Daoy (cell line): ENCODE measurements around the gene MAK. TPM values are rescaled to one million over a fixed set of nuclear protein-coding genes. Genes with fewer than 3 reads are reported as not detected.
"Not testable (repeated sequence)": the region's sequence is repeated elsewhere in the genome, so short reads cannot be mapped to it uniquely, and the experiment has no call there.

Experiments
- DNase-seq: peaks from one replicate; pipeline ENCODE4 v3.0.0-alpha.2; 2015; ENCODE audit warnings: low read depth
- total RNA-seq: library from RNA; depleted of rRNA; stranded (reverse); fragments of >200 nt; shearing (Covaris generic); gene quantifications from 2 replicates; pipeline ENCODE4 v1.2.3, GENCODE V29; 2014; rRNA removed

The MAK gene
- 0.09 TPM in 1 of 2 replicates, not detected in the other for total RNA-seq

DNA sequence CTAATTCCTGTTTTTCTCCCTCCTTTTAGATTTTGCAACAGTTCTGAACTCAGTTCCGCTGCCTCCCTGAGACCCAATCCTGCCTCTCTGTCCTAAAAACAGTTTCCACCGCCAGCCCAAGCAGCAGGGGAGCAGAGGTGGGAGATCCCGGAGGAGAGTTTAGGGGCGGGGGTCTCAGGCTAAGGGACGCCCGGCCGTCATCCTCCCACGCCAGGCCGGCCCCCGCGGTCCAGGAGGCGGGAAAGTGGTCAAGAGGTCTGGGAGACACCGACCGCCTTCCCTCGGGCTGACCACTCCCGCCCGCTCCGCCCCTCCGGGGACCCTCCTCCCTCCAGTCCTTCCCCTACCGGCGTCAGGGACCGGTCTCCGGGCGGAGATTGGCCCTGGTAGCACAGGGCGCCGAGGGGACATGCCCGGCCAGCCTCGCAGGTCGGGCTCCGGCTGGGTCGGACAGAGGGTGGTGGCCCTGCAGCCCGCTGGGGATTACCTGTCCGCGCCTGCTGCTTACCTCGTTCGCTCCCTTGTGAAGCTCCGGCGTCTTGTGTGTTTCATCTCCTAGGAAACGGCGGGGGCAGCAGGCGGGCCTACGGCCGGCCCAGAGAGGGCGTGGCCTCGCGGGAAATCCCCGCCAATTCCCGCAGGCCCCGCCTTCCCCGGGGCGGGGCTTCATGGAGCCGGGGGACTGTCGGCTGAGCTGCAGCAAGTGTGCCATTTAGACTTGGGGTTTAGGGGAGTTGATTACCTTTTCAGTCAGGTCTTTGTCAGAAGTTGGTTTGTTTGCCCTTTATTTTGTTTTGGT is at the start of gene MAK:
TSS of gene MAK (minus strand) at position 545 of the 799 bp plus-strand sequence. CDS start 7,891 bp downstream, outside the sequence.
- peak; percentile 93 for DNase-seq

DNA sequence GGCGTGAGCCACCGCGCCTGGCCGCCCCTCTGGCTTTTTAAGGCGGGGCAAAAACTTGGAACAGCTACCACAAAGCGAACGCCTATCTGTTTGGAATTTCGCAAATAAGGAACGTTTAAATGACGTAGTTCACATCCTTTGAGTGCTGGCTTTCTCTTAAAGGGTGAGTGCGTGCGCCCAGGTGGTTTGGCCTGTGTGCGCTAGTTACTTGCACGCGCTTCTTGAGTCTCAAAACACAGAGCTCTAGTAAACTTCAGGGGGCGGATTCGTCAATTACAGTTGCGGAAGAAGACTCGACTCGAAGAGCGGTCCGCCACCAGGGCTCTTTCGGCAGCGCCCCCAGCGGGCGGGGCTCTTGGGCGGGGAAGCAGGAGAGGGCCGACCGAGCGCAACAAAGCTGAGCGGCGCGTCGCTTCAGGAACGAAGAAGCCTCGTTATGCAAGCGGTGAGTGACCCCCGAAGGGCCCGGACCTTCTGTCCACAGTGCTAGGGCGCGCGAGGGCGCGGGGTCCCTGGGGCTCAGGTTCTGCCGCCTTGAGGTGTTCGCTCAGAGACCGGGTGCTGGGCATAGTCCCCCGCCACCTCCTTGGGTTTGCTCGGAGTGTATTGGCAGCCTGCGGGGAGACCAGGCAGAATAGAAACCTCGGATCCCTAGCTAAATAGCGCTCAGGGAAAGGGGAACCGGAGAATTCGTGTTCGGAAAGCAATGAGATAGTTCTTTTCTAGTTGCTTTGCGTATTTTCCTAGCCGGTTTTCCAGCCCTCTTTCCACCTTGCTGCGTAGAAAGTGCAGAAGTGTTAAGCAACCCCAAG is 48.6 kb upstream of the MAK start, which contains the start of gene SYCP2L:
TSS of gene SYCP2L (plus strand) at position 362 of the 812 bp plus-strand sequence. CDS start at position 437, 75 bp downstream.
- no peak for DNase-seq

DNA sequence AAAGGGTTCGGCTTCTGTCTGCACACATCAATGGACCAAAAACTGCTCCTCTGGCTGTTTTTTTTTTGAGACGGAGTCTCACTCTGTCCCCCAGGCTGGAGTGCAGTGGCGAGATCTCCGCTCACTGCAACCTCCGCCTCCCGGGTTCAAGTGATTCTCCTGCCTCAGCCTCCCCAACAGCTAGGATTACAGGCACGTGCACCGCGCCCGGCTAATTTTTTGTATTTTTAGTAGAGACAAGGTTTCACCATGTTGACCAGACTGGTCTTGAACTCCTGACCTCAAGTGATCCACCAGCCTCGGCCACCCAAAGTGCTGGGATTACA is 48.0 kb upstream of the MAK start:
- not testable (repeated sequence) for DNase-seq

- DNase-seq = no peak
Observed at GRCh38 chr6:10884245-10884972, 46.1 kb upstream of the MAK start.

DNA sequence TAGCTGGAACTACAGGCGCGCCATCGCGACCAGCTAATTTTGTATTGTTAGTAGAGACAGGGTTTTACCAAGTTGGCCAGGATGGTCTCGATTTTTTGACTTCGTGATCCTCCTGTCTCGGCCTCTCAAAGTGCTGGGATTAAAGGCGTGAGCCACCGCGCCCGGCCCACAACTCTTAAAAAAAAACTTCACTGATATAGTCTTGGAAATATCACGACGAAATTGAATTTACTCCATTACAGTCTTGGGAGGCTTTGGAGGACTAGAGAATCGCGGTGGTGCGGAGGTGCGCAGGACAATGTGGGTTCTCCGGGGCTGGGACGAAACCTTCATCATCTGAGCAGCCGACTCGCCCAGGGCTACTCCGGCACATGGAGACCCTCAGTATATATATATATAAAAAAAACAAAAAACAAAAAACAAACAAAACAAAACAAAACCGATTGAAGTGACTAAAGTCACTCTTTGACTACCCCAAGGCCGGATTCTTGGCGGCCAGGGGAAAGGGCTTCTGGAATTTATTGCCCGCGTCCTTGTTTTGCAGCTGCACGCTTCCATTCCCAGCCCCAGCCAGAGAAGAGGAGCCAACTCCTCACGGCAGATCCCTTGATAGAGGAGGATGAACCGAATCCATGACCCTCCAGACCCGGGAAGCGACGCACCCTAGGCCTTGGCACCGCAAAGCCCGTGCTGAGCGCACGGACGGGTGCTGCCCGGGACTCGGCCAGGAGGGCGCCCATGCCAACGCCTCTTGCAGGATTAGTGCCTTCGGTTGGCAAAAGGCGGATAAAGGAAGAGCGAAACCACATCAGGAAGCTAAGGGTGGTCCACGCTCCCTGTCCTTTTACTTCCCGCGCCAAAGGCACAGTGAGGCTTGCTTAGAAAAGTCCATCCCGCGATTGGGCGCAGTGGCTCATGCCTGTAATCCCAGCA is 45.2 kb upstream of the MAK start:
- no peak for DNase-seq

DNA sequence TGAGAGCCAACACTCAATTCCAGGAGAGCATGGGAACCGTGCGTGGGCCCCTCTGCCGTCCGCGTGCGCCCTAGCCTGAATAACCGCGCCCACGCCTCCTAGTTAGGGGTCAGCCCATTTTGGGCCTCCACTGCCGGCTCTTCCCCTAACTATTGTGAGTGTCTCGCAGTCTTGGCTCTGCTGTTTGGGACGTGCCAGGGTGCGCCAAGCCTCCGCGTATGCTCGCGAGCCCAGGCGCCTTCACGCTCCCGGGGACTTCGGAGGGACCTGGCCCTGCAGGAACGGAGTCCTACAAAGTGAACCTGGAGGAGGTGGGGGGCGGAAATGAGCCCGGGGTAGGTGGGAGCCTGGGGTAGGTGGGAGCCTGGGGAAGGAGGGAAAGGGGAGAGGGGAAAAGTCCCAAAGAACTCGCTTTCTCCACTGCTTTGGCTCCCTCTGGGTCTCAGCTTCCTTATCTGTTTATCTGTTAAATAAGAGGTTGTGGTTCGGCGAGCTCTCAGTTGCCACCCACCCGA is 44.4 kb upstream of the MAK start:
- no peak for DNase-seq

DNA sequence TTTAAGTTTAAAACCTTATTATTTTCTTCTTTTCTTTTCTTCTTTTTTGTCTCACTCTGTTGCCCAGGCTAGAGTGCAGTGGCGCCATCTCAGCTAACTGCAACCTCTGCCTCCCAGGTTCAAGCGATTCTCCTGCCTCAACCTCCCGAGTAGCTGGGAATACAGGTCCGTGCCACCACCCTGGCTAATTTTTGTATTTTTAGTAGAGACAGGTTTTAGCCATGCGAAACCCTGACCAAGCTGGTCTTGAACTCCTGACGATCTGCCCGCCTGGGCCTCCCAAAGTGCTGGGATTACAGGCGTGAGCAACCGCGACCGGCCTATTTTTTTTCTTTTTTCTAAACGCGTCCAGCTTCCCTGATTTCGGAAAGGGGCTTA is 43.9 kb upstream of the MAK start:
- not testable (repeated sequence) for DNase-seq

GRCh38 chr6:10880366-10880765 is 42.0 kb upstream of the MAK start:
- no peak for DNase-seq

DNA sequence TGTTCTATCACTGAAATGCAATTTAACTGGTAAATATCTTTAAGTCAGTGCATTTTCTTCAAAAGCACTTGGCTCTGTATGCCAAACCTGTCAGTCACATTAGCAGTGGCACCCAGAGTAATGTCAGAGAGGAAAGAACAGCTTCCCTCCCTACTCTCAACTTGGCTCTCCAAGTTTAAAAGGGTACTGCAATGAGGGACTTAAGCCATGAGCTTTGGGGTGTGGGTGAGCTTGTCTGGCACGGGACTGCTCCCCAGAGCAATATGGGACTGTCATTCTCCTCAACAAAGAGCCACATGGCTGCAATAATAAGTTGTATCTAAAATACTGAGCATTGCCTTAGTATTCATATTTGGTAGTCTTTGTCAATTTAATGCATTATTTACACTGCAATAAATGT is 39.5 kb upstream of the MAK start:
- DNase-seq = no peak

- no peak for DNase-seq
Observed at GRCh38 chr6:10877012-10877411, 38.7 kb upstream of the MAK start.

- DNase-seq = no peak
Observed at GRCh38 chr6:10875026-10875425, 36.7 kb upstream of the MAK start.

DNA sequence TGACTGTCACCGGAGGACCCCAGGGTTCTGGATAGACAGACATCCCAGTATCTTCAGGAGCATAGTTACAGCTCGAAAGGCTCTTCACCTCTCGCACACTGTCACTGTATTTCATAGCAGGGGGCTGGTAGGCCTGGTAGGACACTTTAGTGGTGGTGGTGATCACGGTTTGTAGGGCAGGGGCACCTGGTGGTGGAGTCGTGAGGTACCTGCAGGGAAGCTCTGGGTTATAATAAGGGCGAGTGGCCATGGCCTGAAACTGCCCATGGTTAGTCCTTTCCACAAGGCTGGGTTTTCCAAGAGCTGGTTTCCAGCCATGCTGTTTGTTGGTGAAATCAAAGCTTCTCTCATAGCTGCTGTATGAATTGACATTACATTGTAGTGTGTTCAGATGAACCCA is 35.9 kb upstream of the MAK start:
- DNase-seq = no peak

- no peak for DNase-seq
Observed at GRCh38 chr6:10873374-10873773, 35.0 kb upstream of the MAK start.

DNA sequence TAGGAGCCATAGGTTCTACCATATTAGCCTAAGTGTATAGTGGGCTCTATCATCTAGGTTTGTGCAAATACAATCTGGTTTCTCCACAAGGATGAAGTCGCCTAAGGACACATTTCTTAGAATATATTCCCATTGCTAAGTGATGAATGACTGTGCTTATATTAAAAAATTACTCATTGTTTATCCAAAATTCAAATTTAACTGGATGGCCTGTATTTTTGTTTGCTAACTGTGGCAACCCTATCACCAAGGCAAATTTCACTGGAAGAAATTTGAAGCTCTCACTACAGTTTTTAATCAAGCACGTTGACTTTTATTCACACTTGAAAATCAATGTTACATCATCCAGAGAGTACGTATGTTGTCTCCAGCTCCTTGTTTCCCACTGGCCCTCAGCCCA is 29.6 kb upstream of the MAK start:
- no peak for DNase-seq

DNA sequence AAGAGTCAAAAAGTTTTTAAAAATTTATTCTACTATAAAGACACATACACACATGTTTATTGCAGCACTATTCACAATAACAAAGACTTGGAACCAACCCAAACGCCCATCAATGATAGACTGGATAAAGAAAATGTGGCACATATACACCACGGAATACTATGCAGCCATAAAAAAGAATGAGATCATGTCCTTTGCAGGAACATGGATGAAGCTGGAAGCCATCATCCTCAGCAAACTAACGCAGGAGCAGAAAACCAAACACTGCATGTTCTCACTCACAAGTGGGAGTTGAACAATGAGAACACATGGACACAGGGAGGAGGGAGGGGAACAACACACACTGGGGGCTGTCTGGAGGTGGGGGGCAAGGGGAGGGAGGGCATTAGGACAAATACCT is 28.4 kb upstream of the MAK start:
- not testable (repeated sequence) for DNase-seq

GRCh38 chr6:10863031-10863430 is 24.7 kb upstream of the MAK start:
- not testable (repeated sequence) for DNase-seq

GRCh38 chr6:10862361-10862760 is 24.0 kb upstream of the MAK start:
- no peak for DNase-seq

DNA sequence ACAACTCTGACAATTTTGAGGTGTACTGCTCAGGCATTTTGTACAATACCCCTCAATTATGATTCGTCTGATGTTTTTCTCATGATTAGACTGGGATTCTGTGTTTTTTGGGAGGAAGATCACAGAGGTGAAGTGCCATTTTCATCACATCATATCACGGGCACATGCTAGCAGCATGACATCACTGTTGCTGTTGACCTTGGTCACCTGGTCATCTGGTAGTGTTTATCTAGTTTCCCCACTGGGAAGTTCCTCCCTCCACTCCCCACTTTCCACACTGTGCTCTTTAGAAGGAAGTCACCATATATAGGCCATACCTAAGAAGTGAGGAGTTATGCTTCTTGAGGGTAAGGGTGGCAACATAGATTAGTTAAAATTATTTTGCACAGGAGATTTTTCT is 22.7 kb upstream of the MAK start:
- DNase-seq = no peak

DNA sequence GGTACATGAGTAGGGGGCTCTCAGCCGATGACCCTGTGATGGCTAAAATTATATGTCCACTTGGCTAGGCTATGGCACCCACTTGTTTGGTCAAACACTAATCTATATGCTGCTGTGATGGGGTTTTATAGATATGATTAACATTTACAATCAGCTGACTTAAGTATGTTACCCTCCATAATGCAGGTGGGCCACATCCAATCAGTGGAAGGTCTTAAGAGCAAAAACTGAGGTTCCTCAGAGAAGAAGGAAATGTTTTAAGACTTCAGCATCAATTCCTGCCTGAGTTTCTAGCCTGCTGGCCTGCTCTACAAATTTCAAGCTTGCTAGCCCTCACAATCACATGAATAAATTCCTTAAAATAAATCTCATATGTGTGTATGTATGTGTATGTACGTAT is 18.9 kb upstream of the MAK start:
- DNase-seq = no peak

GRCh38 chr6:10854922-10855632 is 16.7 kb upstream of the MAK start:
- no peak for DNase-seq
